DOHH2 (cell line): ENCODE data around the gene EFCAB12.

Source experiments
- H3F3A ChIP-seq: fragments of 200-600 bp; sonication (generic), shearing (Covaris generic); 2 replicates; pipeline ENCODE4 v1.6.0; 2016; ENCODE audit warnings: antibody characterized with exemption, mild to moderate bottlenecking; ENCODE audit not compliant: control insufficient read depth, insufficient read depth
- H3K27ac ChIP-seq: fragments of 200-600 bp; sonication (generic); 2 replicates; pipeline ENCODE4 v1.5.1; 2014; ENCODE audit warnings: low read depth, mild to moderate bottlenecking, low read length, moderate library complexity
- H3K27me3 ChIP-seq: fragments of 200-600 bp; sonication (generic); 2 replicates; pipeline ENCODE4 v1.6.1; 2014; ENCODE audit warnings: mild to moderate bottlenecking, low read length, mixed read lengths; ENCODE audit not compliant: control insufficient read depth
- H3K36me3 ChIP-seq: fragments of 200-600 bp; sonication (generic); 2 replicates; pipeline ENCODE4 v1.6.1; 2014; ENCODE audit warnings: mild to moderate bottlenecking, low read length, moderate library complexity, mixed read lengths; ENCODE audit not compliant: control insufficient read depth
- H3K4me1 ChIP-seq: fragments of 200-600 bp; sonication (generic); 2 replicates; pipeline ENCODE4 v1.6.1; 2014; ENCODE audit warnings: mild to moderate bottlenecking, low read length, mixed read lengths; ENCODE audit not compliant: control insufficient read depth
- H3K4me2 ChIP-seq: fragments of 200-600 bp; sonication (generic); 2 replicates; pipeline ENCODE4 v1.6.0; 2014; ENCODE audit warnings: mild to moderate bottlenecking, low read length, moderate library complexity
- H3K4me3 ChIP-seq: fragments of 200-600 bp; sonication (generic); 2 replicates; pipeline ENCODE4 v1.5.1; 2014; ENCODE audit warnings: mild to moderate bottlenecking, low read length, mixed read lengths
- H3K79me2 ChIP-seq: fragments of 200-600 bp; sonication (generic); 2 replicates; pipeline ENCODE4 v1.6.1; 2014; ENCODE audit warnings: mild to moderate bottlenecking, low read length, mixed read lengths; ENCODE audit not compliant: control insufficient read depth
- H3K9me2 ChIP-seq: fragments of 200-600 bp; sonication (generic); replicated peaks from 2 replicates; pipeline ENCODE4 v1.6.1; 2014; ENCODE audit warnings: mild to moderate bottlenecking, low read length, mixed read lengths; ENCODE audit not compliant: control insufficient read depth
- H3K9me3 ChIP-seq: fragments of 200-600 bp; sonication (generic); 2 replicates; pipeline ENCODE4 v1.6.1; 2014; ENCODE audit warnings: antibody characterized with exemption, low read length, mixed read lengths; ENCODE audit not compliant: control insufficient read depth, insufficient read depth
- H4K20me1 ChIP-seq: fragments of 200-600 bp; sonication (generic); 2 replicates; pipeline ENCODE4 v1.6.0; 2014; ENCODE audit warnings: low read depth, mild to moderate bottlenecking, antibody characterized with exemption, low read length, moderate library complexity; ENCODE audit not compliant: control insufficient read depth, insufficient read depth
- EZH2phosphoT487 ChIP-seq: fragments of 200-600 bp; sonication (generic); IDR thresholded peaks from 2 replicates; pipeline ENCODE4 v1.6.1; 2017; ENCODE audit warnings: borderline replicate concordance, mild to moderate bottlenecking, antibody characterized with exemption, low read length, moderate library complexity, mixed read lengths
- TF ChIP-seq, protein P1 (sequence below): fragments of 200-600 bp; sonication (generic); IDR thresholded peaks from one replicate; pipeline ENCODE4 v1.5.1; 2014; ENCODE audit warnings: antibody characterized with exemption, mild to moderate bottlenecking, low read depth, low read length; ENCODE audit not compliant: poor library complexity, severe bottlenecking

EFCAB12 gene

GRCh38 chr3:129461022-129461421 lies 32.6 kb upstream of the EFCAB12 start:
- H3K4me2 ChIP-seq: no peak overlapping the region
- no peaks in the 10 kb centered on the region for H3K9me2 ChIP-seq
- H3K36me3 ChIP-seq: no peaks in the 10 kb centered on the region
- TF ChIP-seq EZH2phosphoT487: no peak
- TF ChIP-seq, protein P1, sequence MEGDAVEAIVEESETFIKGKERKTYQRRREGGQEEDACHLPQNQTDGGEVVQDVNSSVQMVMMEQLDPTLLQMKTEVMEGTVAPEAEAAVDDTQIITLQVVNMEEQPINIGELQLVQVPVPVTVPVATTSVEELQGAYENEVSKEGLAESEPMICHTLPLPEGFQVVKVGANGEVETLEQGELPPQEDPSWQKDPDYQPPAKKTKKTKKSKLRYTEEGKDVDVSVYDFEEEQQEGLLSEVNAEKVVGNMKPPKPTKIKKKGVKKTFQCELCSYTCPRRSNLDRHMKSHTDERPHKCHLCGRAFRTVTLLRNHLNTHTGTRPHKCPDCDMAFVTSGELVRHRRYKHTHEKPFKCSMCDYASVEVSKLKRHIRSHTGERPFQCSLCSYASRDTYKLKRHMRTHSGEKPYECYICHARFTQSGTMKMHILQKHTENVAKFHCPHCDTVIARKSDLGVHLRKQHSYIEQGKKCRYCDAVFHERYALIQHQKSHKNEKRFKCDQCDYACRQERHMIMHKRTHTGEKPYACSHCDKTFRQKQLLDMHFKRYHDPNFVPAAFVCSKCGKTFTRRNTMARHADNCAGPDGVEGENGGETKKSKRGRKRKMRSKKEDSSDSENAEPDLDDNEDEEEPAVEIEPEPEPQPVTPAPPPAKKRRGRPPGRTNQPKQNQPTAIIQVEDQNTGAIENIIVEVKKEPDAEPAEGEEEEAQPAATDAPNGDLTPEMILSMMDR: no peak
- H4K20me1 ChIP-seq: no peaks in the 10 kb centered on the region
- H3K79me2 ChIP-seq: no peaks in the 10 kb centered on the region
- H3K4me3 ChIP-seq: no peak overlapping the region
- no peak overlapping the region for H3K27ac ChIP-seq
- no peaks in the 10 kb centered on the region for H3K27me3 ChIP-seq
- no peaks in the 10 kb centered on the region for H3K4me1 ChIP-seq
- no peaks in the 10 kb centered on the region for H3K9me3 ChIP-seq
- H3F3A ChIP-seq: no peaks in the 10 kb centered on the region

DNA sequence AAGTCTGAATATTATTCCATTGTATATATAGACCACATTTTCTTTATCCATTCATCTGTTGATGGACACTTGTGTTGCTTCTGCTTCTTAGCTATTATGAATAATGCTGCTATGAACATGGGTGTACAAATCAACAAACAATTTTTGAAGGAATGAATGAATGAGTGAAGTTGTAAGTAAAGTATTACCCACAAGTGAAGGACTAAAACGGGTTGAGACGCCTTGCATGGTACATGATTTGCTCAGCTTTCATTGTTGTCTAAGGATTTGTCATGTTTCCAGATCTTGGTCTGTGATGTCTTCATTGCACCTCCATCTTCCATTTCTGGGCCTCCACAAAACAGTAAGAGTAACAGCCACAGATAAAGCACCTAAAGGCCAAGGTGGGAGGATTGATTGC lies 32.1 kb upstream of the EFCAB12 start:
- TF ChIP-seq, protein P1: no peak
- TF ChIP-seq EZH2phosphoT487: no peak
- H4K20me1 ChIP-seq: no peaks in the 10 kb centered on the region
- no peak overlapping the region for H3K4me3 ChIP-seq
- no peak overlapping the region for H3K27ac ChIP-seq
- H3K9me2 ChIP-seq: no peaks in the 10 kb centered on the region
- no peaks in the 10 kb centered on the region for H3F3A ChIP-seq
- H3K27me3 ChIP-seq: no peaks in the 10 kb centered on the region
- H3K4me1 ChIP-seq: no peaks in the 10 kb centered on the region
- no peaks in the 10 kb centered on the region for H3K79me2 ChIP-seq
- H3K36me3 ChIP-seq: no peaks in the 10 kb centered on the region
- H3K9me3 ChIP-seq: no peaks in the 10 kb centered on the region
- no peak overlapping the region for H3K4me2 ChIP-seq

DNA sequence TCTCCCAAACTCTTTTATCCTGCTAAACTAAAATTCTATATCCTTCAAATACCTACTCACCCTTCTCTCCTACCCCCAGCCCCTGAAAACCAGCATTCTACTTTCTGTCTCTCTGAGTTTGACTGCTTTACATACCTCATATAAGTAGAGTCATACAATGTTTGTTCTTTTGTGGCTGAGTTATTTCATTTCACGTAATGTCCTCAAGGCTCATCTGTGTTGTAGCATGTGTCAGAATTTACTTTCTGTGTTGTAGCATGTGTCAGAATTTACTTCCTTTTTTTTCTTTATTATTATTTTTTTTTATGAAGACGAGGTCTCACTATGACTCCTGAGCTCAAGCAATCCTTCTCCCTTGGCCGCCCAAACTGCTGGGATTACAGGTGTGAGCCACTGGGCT lies 31.7 kb upstream of the EFCAB12 start:
- Histone ChIP-seq H3K79me2 (no peaks in the 10 kb centered on the region), H3K4me2 (no peak overlapping the region), H3F3A (no peaks in the 10 kb centered on the region), H3K9me3 (no peaks in the 10 kb centered on the region), H4K20me1 (no peaks in the 10 kb centered on the region), H3K27me3 (no peaks in the 10 kb centered on the region), H3K27ac (no peak overlapping the region), H3K4me1 (no peaks in the 10 kb centered on the region), H3K4me3 (no peak overlapping the region), H3K36me3 (no peaks in the 10 kb centered on the region), H3K9me2 (no peaks in the 10 kb centered on the region)
- TF ChIP-seq EZH2phosphoT487: no peak
- TF ChIP-seq, protein P1: no peak

GRCh38 chr3:129453732-129454131 lies 25.3 kb upstream of the EFCAB12 start:
- Histone ChIP-seq H3K4me1 (no peaks in the 10 kb centered on the region), H3K36me3 (peaks cover 16% of the 10 kb centered on the region; the same call in 1 of the 2 replicates), H3K27ac (no peak overlapping the region), H3F3A (no peaks in the 10 kb centered on the region), H3K9me2 (no peaks in the 10 kb centered on the region), H3K4me2 (no peak overlapping the region), H4K20me1 (no peaks in the 10 kb centered on the region), H3K79me2 (no peaks in the 10 kb centered on the region), H3K9me3 (no peaks in the 10 kb centered on the region), H3K4me3 (no peak overlapping the region), H3K27me3 (no peaks in the 10 kb centered on the region)
- TF ChIP-seq EZH2phosphoT487: no peak
- TF ChIP-seq, protein P1: no peak
